Duodenal mucosa (tissue), 2 donors: ENCODE results near the gene CARMIL3.

ENCODE experiments used
- H3K27ac ChIP-seq: one replicate; pipeline ENCODE4 v1.7.0; 2013; ENCODE audit warnings: low read depth, low read length
- H3K27me3 ChIP-seq, 2 donors: one replicate each; pipeline ENCODE4 v1.7.0; 2013; ENCODE audit warnings: low read length in 2 of 2, control low read depth in 1 of 2; ENCODE audit not compliant: insufficient read depth in 2 of 2, control insufficient read depth in 1 of 2
- H3K36me3 ChIP-seq, 2 donors: one replicate each; pipeline ENCODE4 v1.7.0; 2013; ENCODE audit warnings: low read length in 2 of 2, control low read depth in 1 of 2; ENCODE audit not compliant: insufficient read depth in 2 of 2, control insufficient read depth in 1 of 2
- H3K4me1 ChIP-seq, 2 donors: one replicate each; pipeline ENCODE4 v1.7.0; 2013; ENCODE audit warnings: low read length in 2 of 2, control low read depth in 1 of 2; ENCODE audit not compliant: insufficient read depth in 2 of 2, control insufficient read depth in 1 of 2
- H3K4me3 ChIP-seq, 2 donors: one replicate each; pipeline ENCODE4 v1.7.0; 2013; ENCODE audit warnings: low read length in 2 of 2, low read depth in 1 of 2
- H3K9ac ChIP-seq, 2 donors: one replicate each; pipeline ENCODE4 v1.7.0; 2013; ENCODE audit warnings: low read length in 2 of 2, low read depth in 1 of 2
- H3K9me3 ChIP-seq, 2 donors: one replicate each; pipeline ENCODE4 v1.7.0; 2013; ENCODE audit warnings: low read length in 2 of 2, control low read depth in 1 of 2; ENCODE audit not compliant: control insufficient read depth in 1 of 2

The CARMIL3 gene

DNA sequence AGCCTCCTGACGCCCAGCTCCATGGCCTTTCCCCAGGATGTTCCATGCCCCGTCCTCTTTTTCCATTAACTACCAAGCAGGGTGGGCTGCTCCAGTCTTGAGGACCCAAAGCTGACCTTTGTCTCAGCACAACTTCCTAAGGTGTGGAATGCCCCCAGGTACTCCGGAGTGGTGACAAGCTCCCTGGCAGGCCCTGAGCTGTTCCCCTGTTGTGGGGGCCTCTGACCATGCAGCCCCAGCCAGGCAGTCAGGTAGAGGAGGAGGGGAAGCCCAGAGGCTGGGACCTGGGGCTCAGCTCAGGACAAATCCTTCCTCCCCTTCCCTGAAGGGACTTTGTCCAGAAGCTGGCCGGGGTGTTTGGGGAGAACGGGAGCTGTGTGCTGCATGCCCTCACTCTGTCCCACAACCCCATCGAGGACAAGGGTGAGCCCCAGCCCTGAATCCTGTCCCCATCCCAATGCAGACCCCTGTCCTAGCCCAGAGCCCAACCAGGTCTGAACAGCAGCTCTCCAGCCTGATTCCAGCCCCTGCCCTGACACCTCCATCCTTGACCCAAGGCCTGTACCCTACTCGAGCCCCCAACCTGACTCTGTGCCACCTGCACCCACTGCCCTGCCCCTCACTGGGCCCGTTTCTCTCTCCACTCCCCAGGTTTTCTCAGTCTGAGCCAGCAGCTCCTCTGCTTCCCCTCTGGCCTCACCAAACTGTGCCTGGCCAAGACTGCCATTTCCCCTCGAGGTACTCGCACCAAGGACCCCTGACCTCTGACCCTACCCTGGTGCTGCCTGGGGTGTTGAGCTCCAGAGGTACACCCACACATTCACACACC lies 4.4 kb downstream of the CARMIL3 start:
- Histone ChIP-seq H3K27ac (no peak overlapping the region), H3K9ac (no peak overlapping the region), H3K27me3 (no peaks in the 10 kb centered on the region)

DNA sequence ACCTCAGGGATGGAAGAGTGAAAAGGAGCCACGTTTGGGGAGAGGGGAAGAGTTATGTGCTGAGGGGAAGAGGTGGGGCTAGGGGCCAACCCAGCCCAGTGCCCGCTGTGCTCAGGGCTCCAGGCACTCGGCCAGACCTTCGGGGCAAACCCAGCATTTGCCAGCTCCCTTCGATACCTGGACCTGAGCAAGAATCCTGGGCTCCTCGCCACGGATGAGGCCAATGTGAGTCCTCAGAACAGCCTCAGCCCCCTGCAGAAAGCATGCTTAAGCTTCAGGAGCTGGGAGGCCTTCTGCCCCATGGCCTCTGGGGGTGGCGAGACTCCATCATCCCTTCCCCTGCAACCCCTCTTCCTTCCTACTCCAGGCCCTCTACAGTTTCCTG lies 5.0 kb downstream of the CARMIL3 start:
- Histone ChIP-seq H3K36me3 (no peaks in the 10 kb centered on the region), H3K4me1 (peaks cover 36 to 40% of the 10 kb centered on the region in 2 donors), H3K27ac (no peak overlapping the region), H3K9ac (no peak overlapping the region), H3K27me3 (no peaks in the 10 kb centered on the region), H3K9me3 (no peaks in the 10 kb centered on the region), H3K4me3 (no peak overlapping the region)

More for the DNA sequence above, 4.4 kb downstream of the CARMIL3 start:
- Histone ChIP-seq H3K36me3 (no peaks in the 10 kb centered on the region), H3K4me1 (peaks cover 34 to 40% of the 10 kb centered on the region in 2 donors), H3K9me3 (no peaks in the 10 kb centered on the region), H3K4me3 (no peak overlapping the region)

DNA sequence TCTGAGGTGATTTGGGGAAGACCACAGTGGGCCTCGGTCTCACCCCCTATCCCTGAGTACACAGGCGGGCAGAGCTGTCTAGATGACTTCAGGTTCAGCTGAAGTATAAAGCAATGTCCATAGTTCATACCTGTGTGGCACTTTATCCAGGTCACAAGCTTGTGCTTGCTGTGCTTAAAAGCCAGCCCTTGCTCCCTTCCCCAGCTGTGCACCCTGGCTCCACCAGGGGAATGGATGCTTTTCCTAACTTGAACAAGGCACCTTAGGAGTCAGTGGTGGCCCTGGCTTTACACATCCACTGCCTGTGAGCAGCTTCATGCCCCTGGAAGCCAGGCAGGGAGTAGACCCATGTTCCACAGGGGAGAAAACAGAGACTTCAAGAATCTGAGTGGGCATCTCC lies 5.5 kb downstream of the CARMIL3 start:
- no peaks in the 10 kb centered on the region for H3K27me3 ChIP-seq
- no peak overlapping the region for H3K4me3 ChIP-seq
- H3K9ac ChIP-seq = no peak overlapping the region
- H3K36me3 ChIP-seq = no peaks in the 10 kb centered on the region
- H3K27ac ChIP-seq = no peak overlapping the region
- H3K9me3 ChIP-seq = no peaks in the 10 kb centered on the region
- peaks cover 40 to 42% of the 10 kb centered on the region in 2 donors for H3K4me1 ChIP-seq

DNA sequence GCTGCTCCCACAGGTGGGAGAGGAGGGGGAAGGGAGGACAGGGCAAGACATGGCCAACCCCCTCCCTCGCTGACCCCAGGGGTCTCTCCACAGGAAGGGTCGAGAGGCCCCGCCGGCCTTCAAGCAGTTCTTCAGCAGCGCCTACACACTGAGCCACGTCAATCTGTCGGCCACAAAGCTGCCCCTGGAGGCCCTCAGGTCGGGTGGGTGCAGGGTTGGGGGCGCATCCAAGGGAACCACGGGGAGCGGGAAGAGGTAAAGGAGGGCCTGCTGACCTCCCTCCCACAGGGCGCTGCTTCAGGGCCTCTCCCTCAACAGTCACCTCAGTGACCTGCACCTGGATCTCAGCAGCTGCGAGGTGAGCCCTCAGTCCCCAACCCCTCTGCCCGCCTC lies 6.1 kb downstream of the CARMIL3 start:
- H3K27me3 ChIP-seq = no peaks in the 10 kb centered on the region
- H3K4me1 ChIP-seq = peaks cover 42% of the 10 kb centered on the region in 2 donors
- no peaks in the 10 kb centered on the region for H3K9me3 ChIP-seq
- no peak overlapping the region for H3K4me3 ChIP-seq
- no peak overlapping the region for H3K27ac ChIP-seq
- no peaks in the 10 kb centered on the region for H3K36me3 ChIP-seq
- H3K9ac ChIP-seq = peak overlapping the region in 1 of 2 donors; percentile 12

DNA sequence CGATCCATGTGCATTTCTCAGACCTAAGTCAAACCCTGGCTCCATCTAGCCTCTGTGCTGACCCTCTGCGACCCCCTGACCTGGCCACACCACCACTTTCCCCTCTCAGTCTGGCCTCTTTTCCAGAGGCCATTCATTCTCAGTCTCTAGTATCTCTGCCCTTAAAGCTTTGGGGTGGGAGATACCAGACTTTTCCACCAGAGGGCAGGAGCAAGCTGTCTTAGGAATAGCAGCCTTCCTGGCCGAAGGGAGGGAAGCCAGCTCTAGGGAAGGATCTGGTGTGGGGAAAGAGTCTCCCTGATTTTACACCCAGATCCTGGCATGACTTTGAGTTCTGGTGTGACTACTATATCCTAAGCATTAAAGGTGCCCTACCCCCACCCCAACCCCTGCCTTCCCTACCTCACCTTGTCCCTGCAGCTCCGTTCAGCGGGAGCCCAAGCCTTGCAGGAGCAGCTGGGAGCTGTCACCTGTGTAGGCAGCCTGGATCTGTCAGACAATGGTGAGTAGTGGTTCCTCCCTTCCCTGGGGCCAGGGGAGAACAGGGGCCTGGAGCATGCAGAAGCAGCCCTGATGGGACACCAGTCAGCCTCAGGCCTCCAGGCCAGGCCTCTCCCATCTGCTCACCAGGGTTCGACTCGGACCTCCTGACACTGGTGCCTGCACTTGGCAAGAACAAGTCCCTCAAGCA lies 6.6 kb downstream of the CARMIL3 start:
- Histone ChIP-seq H3K4me1 (peaks cover 45% of the 10 kb centered on the region in 2 donors), H3K4me3 (no peak overlapping the region), H3K9me3 (no peaks in the 10 kb centered on the region), H3K27ac (no peak overlapping the region), H3K36me3 (no peaks in the 10 kb centered on the region), H3K9ac (peak overlapping the region in 1 of 2 donors; percentile 12), H3K27me3 (no peaks in the 10 kb centered on the region)

DNA sequence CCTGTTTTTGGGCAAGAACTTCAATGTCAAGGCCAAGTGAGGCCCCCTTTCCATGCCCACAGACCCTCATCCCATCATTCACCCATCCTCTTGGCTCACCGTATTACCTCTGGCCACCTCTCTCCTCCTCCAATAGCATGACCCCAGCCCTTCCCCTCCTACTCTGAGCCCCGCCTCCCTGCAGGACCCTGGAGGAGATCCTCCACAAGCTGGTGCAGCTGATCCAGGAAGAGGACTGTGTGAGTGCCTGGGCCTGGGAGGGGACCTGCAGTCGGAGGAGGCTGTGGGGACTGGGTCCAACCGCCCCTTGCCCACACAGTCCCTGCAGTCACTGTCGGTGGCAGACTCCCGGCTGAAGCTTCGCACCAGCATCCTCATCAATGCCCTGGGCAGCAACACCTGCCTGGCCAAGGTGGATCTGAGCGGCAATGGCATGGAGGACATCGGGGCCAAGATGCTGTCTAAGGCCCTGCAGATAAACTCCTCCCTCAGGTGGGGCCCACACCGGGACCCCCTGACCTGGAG lies 7.2 kb downstream of the CARMIL3 start:
- Histone ChIP-seq H3K9me3 (no peaks in the 10 kb centered on the region), H3K27me3 (no peaks in the 10 kb centered on the region), H3K9ac (no peak overlapping the region), H3K4me3 (no peak overlapping the region), H3K36me3 (no peaks in the 10 kb centered on the region), H3K4me1 (peaks cover 45 to 48% of the 10 kb centered on the region in 2 donors), H3K27ac (no peak overlapping the region)

DNA sequence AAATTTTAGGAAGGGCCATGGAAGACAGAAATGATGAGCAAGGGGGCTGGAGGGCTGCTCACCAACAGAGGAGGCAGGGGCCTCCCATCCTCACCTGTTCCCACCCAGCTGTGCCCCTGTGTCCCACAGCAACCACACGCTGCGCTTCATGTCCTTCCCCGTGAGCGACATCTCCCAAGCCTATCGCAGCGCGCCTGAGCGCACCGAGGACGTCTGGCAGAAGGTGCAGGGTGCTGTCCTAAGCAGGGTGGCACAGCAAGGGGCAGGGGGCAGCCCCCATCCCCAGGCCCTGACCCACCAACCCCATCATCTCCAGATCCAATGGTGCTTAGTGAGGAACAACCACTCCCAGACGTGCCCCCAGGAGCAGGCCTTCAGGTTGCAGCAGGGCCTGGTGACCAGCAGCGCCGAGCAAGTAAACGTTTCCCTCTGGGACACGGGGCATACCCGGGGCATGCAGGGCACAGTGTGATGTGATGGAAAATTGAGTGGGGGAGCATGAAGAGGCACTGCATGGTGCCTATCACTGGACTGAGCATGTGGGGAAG lies 8.1 kb downstream of the CARMIL3 start:
- Histone ChIP-seq H3K36me3 (no peaks in the 10 kb centered on the region), H3K4me3 (no peak overlapping the region), H3K27me3 (no peaks in the 10 kb centered on the region), H3K4me1 (peaks cover 45 to 48% of the 10 kb centered on the region in 2 donors), H3K9ac (no peak overlapping the region), H3K27ac (no peak overlapping the region), H3K9me3 (no peaks in the 10 kb centered on the region)

DNA sequence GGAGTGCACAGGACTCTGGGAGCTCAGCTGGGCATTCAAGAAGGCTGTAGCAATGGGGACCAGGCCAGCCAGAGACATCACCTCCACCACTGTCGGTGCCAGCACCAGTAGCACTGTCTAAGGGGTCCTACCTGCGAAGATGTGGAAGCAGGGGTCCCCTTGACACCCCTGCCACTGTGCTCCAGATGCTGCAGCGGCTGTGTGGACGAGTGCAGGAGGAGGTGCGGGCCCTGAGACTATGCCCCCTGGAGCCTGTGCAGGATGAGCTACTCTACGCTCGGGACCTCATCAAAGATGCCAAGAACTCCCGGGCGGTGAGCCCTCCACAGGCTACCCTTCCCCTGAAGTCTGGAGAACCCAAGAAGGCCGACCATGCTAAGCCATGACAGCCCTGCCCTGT lies 8.6 kb downstream of the CARMIL3 start:
- H3K27ac ChIP-seq = no peak overlapping the region
- no peak overlapping the region for H3K9ac ChIP-seq
- H3K27me3 ChIP-seq = no peaks in the 10 kb centered on the region
- no peak overlapping the region for H3K4me3 ChIP-seq
- peaks cover 45 to 48% of the 10 kb centered on the region in 2 donors for H3K4me1 ChIP-seq
- no peaks in the 10 kb centered on the region for H3K9me3 ChIP-seq
- no peaks in the 10 kb centered on the region for H3K36me3 ChIP-seq

DNA sequence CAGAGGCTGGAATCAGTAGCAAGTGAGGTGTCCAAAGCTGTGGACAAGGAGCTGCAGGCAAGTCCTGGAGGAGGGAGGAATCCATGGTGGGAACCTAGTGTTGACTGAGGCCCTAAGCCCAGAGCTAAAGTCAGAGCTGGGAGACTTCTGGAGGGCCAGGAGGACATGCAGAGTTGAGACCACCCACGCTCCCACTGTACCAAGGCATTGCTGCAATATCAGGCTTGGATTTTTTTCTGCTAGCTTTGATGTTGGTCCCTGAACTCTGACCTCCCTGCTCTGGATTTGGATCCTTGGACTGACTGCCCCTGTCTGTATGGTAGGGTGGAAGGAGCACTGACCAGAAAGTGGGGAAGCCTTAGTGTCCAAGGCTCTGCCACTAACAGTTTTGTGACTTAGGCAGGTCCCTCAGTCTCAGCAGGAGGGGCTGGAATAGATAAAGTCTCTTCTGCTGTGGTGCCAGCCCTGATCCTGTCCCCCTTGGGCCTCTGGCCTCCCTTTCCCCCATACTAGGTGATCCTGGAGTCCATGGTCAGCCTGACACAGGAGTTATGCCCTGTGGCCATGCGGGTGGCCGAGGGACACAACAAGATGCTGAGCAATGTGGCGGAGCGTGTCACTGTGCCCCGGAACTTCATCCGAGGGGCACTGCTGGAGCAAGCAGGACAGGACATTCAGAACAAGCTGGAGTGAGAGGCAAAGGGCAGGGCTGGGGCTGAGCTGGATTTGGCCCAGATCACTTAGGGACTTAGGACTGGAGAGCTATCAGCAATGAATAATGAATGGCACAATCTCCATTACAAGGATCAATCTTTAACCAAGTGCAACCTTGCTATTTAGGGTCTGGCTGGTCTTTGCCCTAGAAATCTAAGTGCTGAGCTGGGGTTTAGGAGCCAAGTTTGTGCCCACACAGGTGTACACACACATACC lies 9.4 kb downstream of the CARMIL3 start:
- Histone ChIP-seq H3K36me3 (no peaks in the 10 kb centered on the region), H3K27me3 (no peaks in the 10 kb centered on the region), H3K9me3 (no peaks in the 10 kb centered on the region), H3K27ac (peak overlapping the region; percentile 81), H3K9ac (peak overlapping the region; percentile 44 to 48), H3K4me1 (peaks cover 46 to 48% of the 10 kb centered on the region in 2 donors), H3K4me3 (no peak overlapping the region)
